H7 (cell line): ENCODE data around the gene MARCHF4. TPM values are rescaled to one million over a fixed set of nuclear protein-coding genes. Genes with fewer than 3 reads are reported as not detected.

Experiments used
- DNase-seq: peaks from one replicate; pipeline ENCODE4 v3.0.0; 2012
- H3K27me3 ChIP-seq: 2 replicates; pipeline ENCODE4 v1.6.0; 2011; ENCODE audit warnings: mild to moderate bottlenecking, low read length; ENCODE audit not compliant: control insufficient read depth, insufficient read depth
- H3K36me3 ChIP-seq: replicated peaks from 2 replicates; pipeline ENCODE4 v1.5.1; 2011; ENCODE audit warnings: low read length; ENCODE audit not compliant: control insufficient read depth, insufficient read depth
- H3K4me3 ChIP-seq: 2 replicates; pipeline ENCODE4 v1.5.1; 2011; ENCODE audit warnings: low read depth, mild to moderate bottlenecking, control low read depth, low read length, moderate library complexity; ENCODE audit not compliant: insufficient read depth
- total RNA-seq: library from RNA; depleted of rRNA; stranded (reverse); fragments of >200 nt; shearing (Covaris generic); gene quantifications from 2 replicates; pipeline ENCODE4 v1.2.3, GENCODE V29; 2014; rRNA removed

The MARCHF4 gene
- 0.38 and 0.55 TPM in 2 replicates for total RNA-seq

DNA sequence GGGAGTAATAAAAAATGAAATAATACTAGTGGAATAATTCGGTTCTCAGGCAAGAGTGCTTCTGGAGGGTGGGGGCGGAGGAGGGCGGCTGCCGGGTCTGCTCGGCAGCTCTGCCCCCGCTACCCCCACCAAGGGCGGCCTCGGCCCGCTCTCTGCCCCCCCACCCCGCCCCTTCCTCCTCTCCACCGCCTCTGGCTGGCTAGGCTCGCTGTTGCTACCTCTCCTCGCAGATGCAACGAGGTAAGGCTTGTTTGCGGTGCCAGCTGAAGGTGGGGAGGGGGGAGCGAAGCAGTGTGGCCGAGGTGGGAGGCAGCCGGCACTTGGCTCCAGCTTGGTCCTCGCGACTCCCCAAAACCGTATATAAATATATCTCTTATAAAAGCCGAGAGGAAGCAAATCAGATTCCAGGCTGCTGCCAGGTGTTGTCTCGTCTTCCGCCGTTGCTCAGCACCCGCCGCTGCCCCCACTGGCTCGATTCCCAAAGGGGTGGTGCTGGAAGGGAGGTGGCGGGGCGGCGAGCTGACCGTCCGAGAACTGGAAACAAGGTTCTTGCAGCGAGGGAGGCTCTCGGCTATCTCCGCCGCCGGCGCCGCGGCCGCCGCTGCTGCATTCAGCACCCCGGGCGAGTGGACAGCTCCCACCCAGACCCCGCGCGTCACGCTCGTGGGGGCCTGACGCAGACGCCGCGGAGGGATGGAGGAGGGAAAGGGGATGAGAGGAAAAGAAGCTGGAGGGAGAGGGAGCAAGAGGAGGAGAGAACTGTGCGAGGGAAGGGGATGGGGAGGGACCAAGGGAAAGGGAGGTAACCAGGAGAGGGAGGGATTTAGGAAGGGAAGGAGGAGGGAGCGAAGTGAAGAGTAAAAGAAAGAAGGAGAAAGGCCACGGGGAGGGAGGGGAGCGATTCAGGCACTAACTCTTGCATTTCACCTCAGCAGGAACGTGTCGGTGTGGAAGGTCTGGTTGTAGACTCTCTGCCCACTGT lies at the start of gene MARCHF4:
TSS of gene MARCHF4 (minus strand) at position 763 of the 982 bp plus-strand sequence. CDS start 2,223 bp downstream, outside the sequence.
- no peaks in the 10 kb centered on the region for H3K36me3 ChIP-seq
- peak within 1 kb of the TSS; percentile 64 for H3K4me3 ChIP-seq
- DNase-seq, result peak; percentile 89
- peaks cover 29% of the 10 kb centered on the region for H3K27me3 ChIP-seq

DNA sequence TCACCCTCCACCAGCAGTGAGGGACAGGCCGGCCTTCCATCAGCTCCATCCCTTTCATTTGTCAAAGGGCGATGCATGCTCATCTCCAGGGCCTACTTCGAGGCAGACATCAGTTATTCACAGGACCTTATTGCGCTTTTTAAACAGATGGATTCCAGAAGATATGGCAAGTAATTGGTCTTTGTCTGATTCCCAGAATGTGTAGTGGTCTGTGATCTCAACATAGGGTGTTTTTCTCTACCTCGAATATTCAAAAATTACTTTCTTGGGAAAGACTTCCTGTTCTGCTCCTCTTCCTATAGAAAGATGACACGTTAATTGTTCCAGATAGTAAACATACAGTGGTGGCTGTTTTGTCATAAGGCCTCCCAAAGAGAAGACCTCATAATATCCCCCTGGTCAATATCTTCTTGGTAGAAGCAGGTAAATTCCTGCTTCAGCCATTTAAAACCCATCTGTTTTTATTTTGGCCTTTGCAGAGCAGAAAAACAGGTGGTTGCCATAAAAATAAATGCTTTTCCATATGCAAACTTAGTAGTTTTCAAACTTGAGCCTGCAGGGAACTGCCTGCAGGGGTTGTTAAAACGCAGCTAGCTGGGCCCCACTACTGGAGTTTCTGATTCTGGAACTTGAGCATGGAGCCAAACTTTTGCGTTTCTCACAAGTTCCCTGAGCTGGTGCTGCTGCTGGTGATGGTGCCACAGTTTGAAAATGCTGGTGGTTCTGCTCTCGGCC lies 48.3 kb upstream of the MARCHF4 start:
- Histone ChIP-seq H3K27me3 (no peaks in the 10 kb centered on the region), H3K36me3 (peaks cover 13% of the 10 kb centered on the region), H3K4me3 (no peak overlapping the region)
- DNase-seq, result no peak

DNA sequence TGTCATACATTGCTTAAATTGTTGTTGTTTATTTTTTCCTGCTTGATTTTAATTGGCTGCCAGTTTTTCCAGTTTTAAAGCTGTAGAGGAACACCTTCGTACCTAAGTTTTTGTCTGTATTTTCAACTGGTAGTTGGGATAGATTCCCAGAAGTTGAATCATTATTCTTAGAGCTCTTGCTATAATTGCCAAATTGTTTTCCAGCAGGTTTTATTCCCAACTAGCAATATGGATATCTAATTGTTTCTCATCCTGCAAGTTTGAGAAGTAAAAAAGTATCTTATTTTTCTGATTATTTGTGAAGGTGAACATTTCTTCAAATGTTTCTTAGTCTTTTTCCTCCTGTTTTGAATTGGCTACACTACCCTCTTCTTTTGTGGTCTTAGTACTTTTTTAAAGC lies 46.7 kb upstream of the MARCHF4 start:
- no peak overlapping the region for H3K4me3 ChIP-seq
- H3K27me3 ChIP-seq, result no peaks in the 10 kb centered on the region
- H3K36me3 ChIP-seq, result peaks cover 10% of the 10 kb centered on the region
- DNase-seq, result no peak

DNA sequence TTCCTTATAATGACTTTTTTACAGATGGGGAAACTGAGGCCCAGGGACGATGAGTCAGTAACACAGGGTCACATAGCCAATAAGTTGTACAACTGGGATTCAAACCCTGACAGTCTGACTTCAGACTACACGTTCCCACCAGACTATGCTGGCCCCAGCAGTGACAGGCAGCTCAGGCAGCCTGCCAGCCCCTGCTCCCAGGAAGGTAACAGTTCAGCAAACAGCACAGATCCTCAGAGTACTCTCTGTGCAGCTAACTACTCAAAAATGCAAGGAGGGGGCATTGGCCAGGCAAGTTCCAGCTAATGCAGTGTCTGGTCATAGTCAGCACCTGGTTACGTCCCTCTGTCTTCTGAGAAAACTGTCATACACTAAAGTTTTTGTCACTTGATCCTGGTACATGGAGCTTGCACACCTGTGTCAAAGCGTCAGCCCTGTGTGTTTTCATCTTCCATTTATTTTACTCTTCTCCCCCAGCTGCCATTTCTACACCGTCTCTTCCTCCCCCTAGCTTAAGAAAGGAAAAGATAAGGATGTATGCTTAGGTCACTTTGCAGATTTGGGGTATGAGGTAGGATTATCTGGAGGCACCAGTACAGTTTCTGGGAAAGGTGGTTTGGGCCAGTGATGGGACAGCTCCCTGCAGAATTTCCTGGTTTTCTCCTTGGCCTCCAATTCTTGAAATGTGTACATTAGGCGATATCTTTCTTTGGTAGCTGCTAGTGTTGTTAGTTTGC lies 44.5 kb upstream of the MARCHF4 start:
- no peaks in the 10 kb centered on the region for H3K27me3 ChIP-seq
- no peaks in the 10 kb centered on the region; the same call in none of the 2 replicates for H3K36me3 ChIP-seq
- no peak overlapping the region for H3K4me3 ChIP-seq
- no peak for DNase-seq

DNA sequence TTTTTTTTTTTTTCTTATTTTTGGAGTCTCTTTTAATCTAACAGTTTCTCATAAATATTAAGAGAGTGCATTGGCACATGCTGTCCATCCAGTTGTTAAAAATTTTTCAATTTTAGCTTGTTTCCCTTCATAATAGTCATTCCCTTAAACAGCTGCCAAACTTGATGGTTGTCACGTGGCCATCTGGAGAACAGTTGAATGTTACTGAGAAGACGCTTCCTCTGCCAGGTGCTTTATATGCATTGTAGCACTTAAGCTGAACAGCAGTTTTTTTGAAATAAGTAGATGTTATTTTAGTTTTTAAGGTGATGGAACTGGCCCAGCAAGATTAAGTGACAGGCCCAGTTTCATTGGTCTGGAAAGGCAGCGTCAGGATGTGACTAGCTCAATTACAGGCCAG lies 43.3 kb upstream of the MARCHF4 start:
- Histone ChIP-seq H3K27me3 (no peaks in the 10 kb centered on the region), H3K36me3 (no peaks in the 10 kb centered on the region; the same call in 1 of the 2 replicates), H3K4me3 (no peak overlapping the region)
- no peak for DNase-seq

DNA sequence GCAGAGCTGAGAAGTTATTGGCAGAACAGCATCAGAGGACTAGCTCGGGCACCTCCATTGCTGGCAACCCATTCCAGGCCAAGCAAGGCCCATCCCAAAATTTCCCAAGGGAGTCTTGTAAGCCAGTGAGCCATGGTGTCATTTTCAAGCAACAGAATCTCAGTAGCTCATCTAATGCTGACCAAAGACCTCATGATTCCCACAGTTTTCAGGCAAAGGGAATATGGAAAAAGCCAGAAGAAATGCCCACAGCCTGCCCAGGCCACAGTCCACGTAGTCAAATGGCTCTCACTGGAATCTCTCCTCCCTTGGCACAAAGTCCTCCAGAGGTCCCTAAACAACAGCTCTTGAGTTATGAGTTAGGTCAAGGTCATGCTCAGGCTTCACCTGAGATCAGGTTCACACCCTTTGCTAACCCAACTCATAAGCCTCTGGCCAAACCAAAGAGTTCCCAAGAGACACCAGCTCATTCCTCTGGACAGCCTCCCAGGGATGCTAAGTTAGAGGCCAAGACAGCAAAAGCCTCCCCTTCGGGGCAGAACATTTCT lies 42.6 kb upstream of the MARCHF4 start:
- Histone ChIP-seq H3K27me3 (no peaks in the 10 kb centered on the region), H3K36me3 (no peaks in the 10 kb centered on the region; the same call in 1 of the 2 replicates), H3K4me3 (no peak overlapping the region)
- DNase-seq, result no peak

DNA sequence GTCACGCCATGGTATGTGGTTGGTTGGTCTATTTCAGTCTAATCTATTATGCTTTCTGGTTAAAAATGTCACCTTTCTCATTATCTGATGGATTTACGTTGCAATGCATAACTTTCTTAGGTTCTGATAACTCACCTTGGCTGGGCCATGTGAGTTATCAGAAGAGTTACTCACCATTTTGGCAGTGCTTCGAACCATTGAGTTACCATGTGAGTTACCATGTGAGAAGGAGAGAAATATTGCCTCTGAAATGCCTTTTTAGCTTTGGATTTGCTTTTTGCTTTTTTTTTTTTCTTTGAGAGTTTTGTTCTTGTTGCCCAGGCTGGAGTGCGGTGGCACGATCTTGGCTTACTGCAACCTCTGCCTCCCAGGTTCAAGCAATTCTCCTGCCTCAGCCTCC lies 41.6 kb upstream of the MARCHF4 start:
- DNase-seq, result no peak
- Histone ChIP-seq H3K27me3 (no peaks in the 10 kb centered on the region), H3K36me3 (no peaks in the 10 kb centered on the region; the same call in 1 of the 2 replicates), H3K4me3 (no peak overlapping the region)

DNA sequence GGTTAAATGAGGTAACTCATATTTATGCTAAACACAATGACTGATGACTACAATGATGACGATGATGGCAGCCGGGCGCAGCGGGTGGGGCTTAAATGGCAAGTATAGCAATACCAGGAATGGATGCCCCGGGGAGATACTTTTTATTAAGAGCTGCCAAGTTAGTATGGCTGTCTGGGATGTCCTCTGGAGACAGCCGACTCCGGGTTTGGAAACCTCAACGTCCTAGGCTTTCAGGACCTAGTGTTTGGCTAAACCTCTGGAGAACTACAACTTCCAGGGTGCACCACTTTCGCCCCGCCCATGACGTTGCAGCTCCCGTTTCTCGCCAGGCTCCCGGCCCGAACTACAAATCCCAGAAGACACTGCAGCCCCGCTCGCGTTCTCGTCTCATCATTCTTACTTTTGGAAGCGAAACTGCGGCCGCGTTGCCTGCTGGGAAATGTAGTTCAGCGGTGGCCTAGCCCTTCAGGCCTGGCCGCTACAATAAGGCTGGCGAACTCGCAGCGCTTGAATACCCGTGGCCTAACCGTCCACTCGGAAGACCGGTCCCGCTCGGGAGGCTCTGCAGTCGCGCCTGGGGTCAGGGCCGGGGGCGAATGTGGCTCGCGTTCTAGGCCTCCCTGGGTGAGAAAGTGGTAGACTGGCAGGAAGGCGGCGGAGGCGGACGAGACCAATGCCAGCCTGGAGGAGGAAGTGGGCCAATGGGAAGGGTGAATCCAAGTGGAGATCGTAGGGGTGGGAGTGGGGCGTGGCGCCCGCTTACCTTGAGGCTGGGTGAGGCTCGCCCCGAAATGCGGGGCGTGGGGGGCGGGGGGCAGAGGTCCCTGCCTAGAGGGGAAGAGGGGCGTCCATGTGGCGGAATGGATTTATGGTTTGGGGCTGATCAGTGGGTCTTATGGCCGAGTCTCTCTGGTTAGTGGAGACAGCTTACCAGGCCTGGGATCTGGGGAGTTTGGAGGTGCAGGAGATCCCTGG lies 40.0 kb upstream of the MARCHF4 start, which contains the start of gene SMARCAL1:
TSS of gene SMARCAL1 (plus strand) at position 463 of the 978 bp plus-strand sequence. CDS start 2,221 bp downstream, outside the sequence.
- H3K4me3 ChIP-seq, result peak within 1 kb of the TSS; percentile 75
- no peaks in the 10 kb centered on the region; the same call in 1 of the 2 replicates for H3K36me3 ChIP-seq
- DNase-seq, result peak; percentile 94
- no peaks in the 10 kb centered on the region for H3K27me3 ChIP-seq

GRCh38 chr2:216410550-216410949 lies 38.3 kb upstream of the MARCHF4 start:
- Histone ChIP-seq H3K4me3 (no peak overlapping the region), H3K36me3 (no peaks in the 10 kb centered on the region; the same call in 1 of the 2 replicates), H3K27me3 (no peaks in the 10 kb centered on the region)
- DNase-seq, result no peak

DNA sequence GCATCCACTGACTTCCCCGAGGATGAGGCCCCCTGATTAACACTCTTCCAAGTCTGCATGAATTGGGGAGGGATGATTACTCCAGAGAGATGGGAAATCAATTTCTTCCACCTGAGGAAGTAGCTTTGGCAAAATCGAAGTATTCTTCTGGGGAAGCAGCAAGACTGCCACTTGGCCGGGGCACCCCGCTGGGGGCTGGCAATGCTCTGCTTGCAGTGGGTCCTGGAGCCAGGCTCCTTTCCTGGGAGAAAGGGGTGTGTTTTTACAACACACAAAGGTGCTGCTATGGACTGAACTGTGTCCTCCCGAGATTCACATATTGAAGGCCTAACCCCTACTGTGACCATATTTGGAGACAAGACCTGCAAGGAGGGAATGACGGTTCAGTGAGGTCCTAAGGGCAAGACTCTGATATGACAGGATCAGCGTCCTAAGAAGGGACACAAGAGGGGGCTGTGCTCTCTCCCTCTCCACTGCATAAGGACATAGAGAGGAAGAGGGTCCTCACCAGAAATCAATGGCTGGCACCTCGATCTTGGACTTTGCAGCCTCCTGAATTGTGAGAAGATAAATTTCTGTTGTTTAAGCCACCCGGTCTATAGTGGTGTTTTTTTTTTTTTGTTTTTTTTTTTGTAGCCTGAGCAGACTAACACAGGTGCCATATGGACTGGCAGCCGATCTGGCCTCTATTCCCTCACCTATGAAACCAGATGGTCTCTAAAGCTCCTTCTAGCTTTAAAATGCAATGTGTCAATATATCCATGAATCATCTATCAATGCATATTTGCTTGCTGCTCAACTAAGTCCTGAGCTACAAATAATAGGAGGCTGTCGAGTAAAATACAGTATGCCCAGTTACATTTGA lies 36.4 kb upstream of the MARCHF4 start:
- Histone ChIP-seq H3K27me3 (no peaks in the 10 kb centered on the region), H3K4me3 (no peak overlapping the region), H3K36me3 (no peaks in the 10 kb centered on the region)
- DNase-seq, result peak; percentile 39

- DNase-seq, result no peak
- no peaks in the 10 kb centered on the region for H3K27me3 ChIP-seq
Observed at GRCh38 chr2:216406826-216407225, 34.5 kb upstream of the MARCHF4 start.

DNA sequence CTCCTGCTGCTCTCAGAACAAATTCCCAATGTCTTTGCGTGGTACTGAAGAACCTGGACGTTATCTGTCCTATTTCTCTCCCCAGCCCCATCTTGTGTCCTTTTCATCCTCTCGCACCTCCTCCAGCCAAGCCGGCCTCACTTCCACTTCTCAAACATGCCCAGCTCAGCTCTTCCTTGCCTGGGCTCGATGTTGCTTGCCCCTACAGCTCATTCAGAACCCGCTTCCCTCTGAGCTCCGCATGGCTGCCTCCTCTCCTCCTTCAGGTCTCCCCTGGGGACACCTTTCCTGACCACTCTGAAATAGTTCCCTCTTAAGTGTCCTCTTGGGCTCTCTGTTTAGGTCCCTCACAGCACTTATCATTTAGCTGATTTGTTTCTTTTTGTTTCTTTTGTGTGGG lies 33.3 kb upstream of the MARCHF4 start:
- H3K36me3 ChIP-seq, result no peaks in the 10 kb centered on the region

More at GRCh38 chr2:216406826-216407225, 34.5 kb upstream of the MARCHF4 start:
- no peak overlapping the region for H3K4me3 ChIP-seq
- H3K36me3 ChIP-seq, result no peaks in the 10 kb centered on the region

More for the DNA sequence above, 33.3 kb upstream of the MARCHF4 start:
- DNase-seq, result no peak
- Histone ChIP-seq H3K4me3 (no peak overlapping the region), H3K27me3 (no peaks in the 10 kb centered on the region)
